GM12878 (cell line): ENCODE data around the gene ADNP2. TPM values are rescaled to one million over a fixed set of nuclear protein-coding genes. Genes with fewer than 3 reads are reported as not detected.

ENCODE experiments used
- ATAC-seq: fragments of 200-7000 bp; cut with Tn5 transposase; 3 replicates; pipeline ENCODE4 v1.9.1; 2020; ENCODE audit warnings: mild to moderate bottlenecking, moderate library complexity
- BruUV-seq: library from RNA; stranded (reverse); fragments of 400-500 nt; replicated peaks from 2 replicates; lab custom pipeline; 2021; lab: Mats Ljungman, UMichigan
- CTCF ChIA-PET: fragments of 300-600 bp; sonication (Branson Sonifier 250); formaldehyde crosslinking; extraction: SDS; loops from one replicate; lab custom pipeline; 2021; ENCODE audit warnings: inconsistent platforms; lab: Yijun Ruan, JAX
- POLR2A ChIA-PET: fragments of 350-600 bp; formaldehyde crosslinking; extraction: SDS; loops from one replicate; lab custom pipeline; 2021; ENCODE audit warnings: inconsistent platforms; lab: Charles Lee
- RAD21 ChIA-PET: fragments of 300-600 bp; sonication (Branson Sonifier 250); formaldehyde crosslinking; loops from one replicate; lab custom pipeline; 2023; ENCODE audit warnings: antibody characterized with exemption; ENCODE audit not compliant: unreplicated experiment; lab: Charles Lee
- SMC1A ChIA-PET: fragments of 300-600 bp; sonication (Branson Sonifier 250); formaldehyde crosslinking; loops from one replicate; lab custom pipeline; 2023; ENCODE audit not compliant: unreplicated experiment, uncharacterized antibody; lab: Charles Lee
- DNase-seq: peaks from one replicate; pipeline ENCODE4 v3.0.0-alpha.2; 2011; ENCODE audit warnings: low read depth, low spot score
- FAIRE-seq: peaks from 3 replicates; lab custom pipeline; 2011; peaks lifted over from hg19 to GRCh38; lab: Jason Lieb, UNC
- H2AFZ ChIP-seq: 2 replicates; pipeline ENCODE4 v1.6.0; 2011; ENCODE audit warnings: low read depth, low read length, control low read depth; ENCODE audit not compliant: control insufficient read depth
- H3K27ac ChIP-seq: 2 replicates; pipeline ENCODE4 v1.5.1; 2011; ENCODE audit warnings: control low read depth; ENCODE audit not compliant: control insufficient read depth, insufficient read depth
- H3K27me3 ChIP-seq, 2 experiments: replicated peaks in 1 of 2; 2 replicates each; pipeline versions ENCODE4 v1.6.0 to v1.6.1; 2011; ENCODE audit warnings: low read length in 1 of 2; ENCODE audit not compliant: control insufficient read depth in 2 of 2, insufficient read depth in 2 of 2
- H3K36me3 ChIP-seq, 2 experiments: 2 replicates each; pipeline ENCODE4 v1.5.1; 2011; ENCODE audit warnings: low read length in 1 of 2; ENCODE audit not compliant: control insufficient read depth in 2 of 2, insufficient read depth in 2 of 2
- H3K4me1 ChIP-seq: 2 replicates; pipeline ENCODE4 v1.6.1; 2011; ENCODE audit warnings: mild to moderate bottlenecking, low read length, moderate library complexity, mixed read lengths; ENCODE audit not compliant: control insufficient read depth, insufficient read depth
- H3K4me2 ChIP-seq: 2 replicates; pipeline ENCODE4 v1.6.0; 2011; ENCODE audit warnings: control low read depth; ENCODE audit not compliant: control insufficient read depth, insufficient read depth
- H3K4me3 ChIP-seq: fragments of 200-600 bp; sonication (generic); 2 replicates; pipeline ENCODE4 v1.5.1; 2016
- H3K79me2 ChIP-seq: 2 replicates; pipeline ENCODE4 v1.6.0; 2011; ENCODE audit warnings: low read length; ENCODE audit not compliant: control insufficient read depth, insufficient read depth
- H3K9ac ChIP-seq: 2 replicates; pipeline ENCODE4 v1.8.0; 2011; ENCODE audit warnings: low read length, control low read depth, mixed read lengths; ENCODE audit not compliant: control insufficient read depth, insufficient read depth
- H3K9me3 ChIP-seq: replicated peaks from 3 replicates; pipeline ENCODE4 v1.5.1; 2011; ENCODE audit warnings: mild to moderate bottlenecking, low read length; ENCODE audit not compliant: control insufficient read depth, insufficient read depth
- H4K20me1 ChIP-seq: 2 replicates; pipeline ENCODE4 v1.6.0; 2011; ENCODE audit not compliant: control insufficient read depth, insufficient read depth
- FOS ChIP-seq: IDR thresholded peaks from 3 replicates; pipeline ENCODE4 v1.6.1; 2011; ENCODE audit warnings: borderline replicate concordance; ENCODE audit not compliant: insufficient read length; ENCODE audit errors: extremely low read depth
- POLR2AphosphoS5 ChIP-seq: IDR thresholded peaks from 2 replicates; pipeline ENCODE4 v1.6.1; 2011; ENCODE audit warnings: mild to moderate bottlenecking, low read length, inconsistent platforms
- SMAD1 ChIP-seq: fragments of 450-650 bp; IDR thresholded peaks from 2 replicates; pipeline ENCODE4 v1.6.1; 2018; ENCODE audit warnings: mild to moderate bottlenecking, low read depth; ENCODE audit not compliant: partially characterized antibody
- ZBTB4 ChIP-seq: fragments of 450-650 bp; formaldehyde crosslinking; IDR thresholded peaks from 2 replicates; pipeline ENCODE4 v1.4.0; 2022; ENCODE audit warnings: mild to moderate bottlenecking, moderate library complexity
- ZNF687 ChIP-seq: fragments of 450-650 bp; IDR thresholded peaks from 2 replicates; pipeline ENCODE4 v1.6.1; 2017; ENCODE audit warnings: mild to moderate bottlenecking, moderate library complexity
- WGBS: methylation state at CpG from one replicate; pipeline ENCODE4 v1.1.6; 2016; ENCODE audit warnings: low lambda C conversion rate; ENCODE audit not compliant: insufficient replicate concordance, insufficient coverage; ENCODE audit errors: missing lambda C conversion rate; 5-methylcytosine and 5-hydroxymethylcytosine counted together
- in situ Hi-C: fragments of 300-500 bp; cut with MboI; formaldehyde crosslinking; loops from 9 replicates; pipeline ENCODE4 v1.14.3; 2018; ENCODE audit warnings: mixed read lengths
- intact Hi-C: fragments of 100-400 bp; cut with micrococcal nuclease; formaldehyde crosslinking; loops from one replicate; pipeline ENCODE4 v1.14.2; 2022; ENCODE audit not compliant: unreplicated experiment
- polyA plus RNA-seq, 11 experiments: library from polyadenylated mRNA; depleted of rRNA in 4 of 11; unstranded in 6 of 11; stranded (reverse) in 5 of 11; fragments of >200 nt; fragmentation: Nextera tagmentation in 4 of 11; fragmentation: Illumina TruSeq in 1 of 11; extraction: Ambion mirVana in 4 of 11; extraction: Trizol in 1 of 11; gene quantifications; 1 replicate in 1 of 11; 2 replicates in 10 of 11; pipeline versions ENCODE4 v1.2.1 to v1.2.3, GENCODE V29; 2011 to 2016; ENCODE audit warnings: inconsistent platforms in 2 of 11, missing spikeins in 2 of 11, low read depth in 1 of 11
- total RNA-seq, 4 experiments: library from RNA; depleted of rRNA in 3 of 4; stranded (reverse); fragments of >200 nt in 3 of 4; fragmentation: Illumina TruSeq in 1 of 4; extraction: Trizol in 1 of 4; gene quantifications; 2 replicates each; pipeline versions ENCODE4 v1.2.1 to v1.2.3, GENCODE V29; 2013 to 2021
- TF ChIP-seq, protein P1 (sequence below): fragments of 450-650 bp; IDR thresholded peaks from 2 replicates; pipeline ENCODE4 v1.6.1; 2016; ENCODE audit warnings: mild to moderate bottlenecking
- TF ChIP-seq, protein P2 (sequence below): fragments of 450-650 bp; IDR thresholded peaks from 2 replicates; pipeline ENCODE4 v1.6.1; 2017; ENCODE audit warnings: antibody characterized with exemption, mild to moderate bottlenecking, moderate library complexity

The ADNP2 gene
- total and polyA plus RNA-seq, 10 of the 15 experiments (the other 5 are each of a cell fraction or from before 2014, with no cell fraction given), result 3.7 to 25.1 (median 13.0) TPM

- no peak for TF ChIP-seq ZNF687
- TF ChIP-seq, protein P1, sequence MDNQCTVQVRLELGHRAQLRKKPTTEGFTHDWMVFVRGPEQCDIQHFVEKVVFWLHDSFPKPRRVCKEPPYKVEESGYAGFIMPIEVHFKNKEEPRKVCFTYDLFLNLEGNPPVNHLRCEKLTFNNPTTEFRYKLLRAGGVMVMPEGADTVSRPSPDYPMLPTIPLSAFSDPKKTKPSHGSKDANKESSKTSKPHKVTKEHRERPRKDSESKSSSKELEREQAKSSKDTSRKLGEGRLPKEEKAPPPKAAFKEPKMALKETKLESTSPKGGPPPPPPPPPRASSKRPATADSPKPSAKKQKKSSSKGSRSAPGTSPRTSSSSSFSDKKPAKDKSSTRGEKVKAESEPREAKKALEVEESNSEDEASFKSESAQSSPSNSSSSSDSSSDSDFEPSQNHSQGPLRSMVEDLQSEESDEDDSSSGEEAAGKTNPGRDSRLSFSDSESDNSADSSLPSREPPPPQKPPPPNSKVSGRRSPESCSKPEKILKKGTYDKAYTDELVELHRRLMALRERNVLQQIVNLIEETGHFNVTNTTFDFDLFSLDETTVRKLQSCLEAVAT, result no peak
- TF ChIP-seq POLR2AphosphoS5, result no peak
Measured at GRCh38 chr18:80149667-80150066, 40.6 kb downstream of the ADNP2 start (continued).

DNA sequence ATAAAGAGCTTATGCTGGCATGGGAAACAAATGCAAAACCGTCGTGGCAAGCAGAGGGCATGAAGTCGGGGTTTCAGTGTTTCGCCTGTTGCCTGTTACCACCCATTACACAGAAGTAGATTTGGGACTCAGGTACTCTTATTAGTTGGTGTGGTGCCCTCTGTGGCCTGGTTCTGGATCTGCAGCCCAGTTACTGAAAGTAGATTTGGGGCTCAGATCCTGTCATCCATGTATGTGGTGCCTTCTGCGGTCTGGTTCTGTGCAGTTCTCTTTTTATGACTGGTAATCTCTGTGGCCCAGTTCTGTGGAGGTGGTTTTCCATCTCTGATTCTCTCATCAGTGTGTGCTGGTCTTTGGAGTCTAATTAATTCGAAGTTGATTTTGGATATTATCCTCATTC is 45.2 kb downstream of the ADNP2 start:
- no peak overlapping the region for H3K4me3 ChIP-seq
- no peak overlapping the region for H3K4me2 ChIP-seq
- ChIA-PET RAD21 (interaction anchor here (1.0 kb wide), 1 partner anchor 121 kb away, joined by 3 read pairs; no protein-coding TSS in a partner anchor), POLR2A (no interaction called here), SMC1A (interaction anchor here (1.0 to 1.4 kb wide), 3 partner anchors 16 to 195 kb away, joined by 3 read pairs; no protein-coding TSS in a partner anchor), CTCF (interaction anchor here (0.6 to 5.8 kb wide), 8 partner anchors 8 to 775 kb away, joined by 3 to 75 read pairs (median 4); partner anchors contain the start of gene RBFA)
- DNase-seq (peak; percentile 23), ATAC-seq (peak; percentile 92), FAIRE-seq (peak; percentile 89)
- no peaks in the 10 kb centered on the region for H4K20me1 ChIP-seq
- intact Hi-C loops, result loop anchor here (2.0 to 5.0 kb wide), 2 partner anchors 167 to 191 kb away; partner anchors contain the start of gene TXNL4A
- no peak overlapping the region for H3K9ac ChIP-seq
- in situ Hi-C loops, result no loop called here
- peaks cover 5% of the 10 kb centered on the region for H3K4me1 ChIP-seq
- BruUV-seq, result no TSS peak
- H2AFZ ChIP-seq, result no peak overlapping the region
- 39% methylated on average over 6 of the region's 6 CpGs for WGBS
- no peak overlapping the region for H3K27ac ChIP-seq
- H3K36me3 ChIP-seq, result no peaks in the 10 kb centered on the region
- no peaks in the 10 kb centered on the region for H3K27me3 ChIP-seq
- H3K9me3 ChIP-seq, result no peaks in the 10 kb centered on the region
- H3K79me2 ChIP-seq, result no peaks in the 10 kb centered on the region
- TF ChIP-seq, protein P2, sequence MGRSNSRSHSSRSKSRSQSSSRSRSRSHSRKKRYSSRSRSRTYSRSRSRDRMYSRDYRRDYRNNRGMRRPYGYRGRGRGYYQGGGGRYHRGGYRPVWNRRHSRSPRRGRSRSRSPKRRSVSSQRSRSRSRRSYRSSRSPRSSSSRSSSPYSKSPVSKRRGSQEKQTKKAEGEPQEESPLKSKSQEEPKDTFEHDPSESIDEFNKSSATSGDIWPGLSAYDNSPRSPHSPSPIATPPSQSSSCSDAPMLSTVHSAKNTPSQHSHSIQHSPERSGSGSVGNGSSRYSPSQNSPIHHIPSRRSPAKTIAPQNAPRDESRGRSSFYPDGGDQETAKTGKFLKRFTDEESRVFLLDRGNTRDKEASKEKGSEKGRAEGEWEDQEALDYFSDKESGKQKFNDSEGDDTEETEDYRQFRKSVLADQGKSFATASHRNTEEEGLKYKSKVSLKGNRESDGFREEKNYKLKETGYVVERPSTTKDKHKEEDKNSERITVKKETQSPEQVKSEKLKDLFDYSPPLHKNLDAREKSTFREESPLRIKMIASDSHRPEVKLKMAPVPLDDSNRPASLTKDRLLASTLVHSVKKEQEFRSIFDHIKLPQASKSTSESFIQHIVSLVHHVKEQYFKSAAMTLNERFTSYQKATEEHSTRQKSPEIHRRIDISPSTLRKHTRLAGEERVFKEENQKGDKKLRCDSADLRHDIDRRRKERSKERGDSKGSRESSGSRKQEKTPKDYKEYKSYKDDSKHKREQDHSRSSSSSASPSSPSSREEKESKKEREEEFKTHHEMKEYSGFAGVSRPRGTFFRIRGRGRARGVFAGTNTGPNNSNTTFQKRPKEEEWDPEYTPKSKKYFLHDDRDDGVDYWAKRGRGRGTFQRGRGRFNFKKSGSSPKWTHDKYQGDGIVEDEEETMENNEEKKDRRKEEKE, result no peak
- no peak for TF ChIP-seq SMAD1
- TF ChIP-seq FOS, result no peak
- no peak for TF ChIP-seq ZBTB4 (CRISPR knock-in tag)
- TF ChIP-seq, protein P1, result no peak
